HG02763 (cell line): ENCODE data around the gene INPP5K.
"Not testable (repeated sequence)": the region's sequence is repeated elsewhere in the genome, so short reads cannot be mapped to it uniquely, and the experiment has no call there.

Experiments used
- ATAC-seq: cut with Tn5 transposase; IDR thresholded peaks from one replicate; pipeline ENCODE4 v1.9.1; 2021; ENCODE audit warnings: mild to moderate bottlenecking, moderate library complexity; ENCODE audit not compliant: unreplicated experiment

The INPP5K gene

GRCh38 chr17:1469231-1469852, 47.1 kb downstream of the INPP5K start:
- no peak for ATAC-seq

- no peak for ATAC-seq
Measured at GRCh38 chr17:1467898-1468492, 48.4 kb downstream of the INPP5K start.

- ATAC-seq, result no peak
Measured at GRCh38 chr17:1467258-1467657, 49.2 kb downstream of the INPP5K start.

- ATAC-seq, result no peak
Measured at GRCh38 chr17:1464186-1464585, 52.2 kb downstream of the INPP5K start.

- ATAC-seq, result no peak
Measured at GRCh38 chr17:1462164-1463112, 54.0 kb downstream of the INPP5K start.

- ATAC-seq, result no peak
Measured at GRCh38 chr17:1461198-1461944, 55.0 kb downstream of the INPP5K start.

GRCh38 chr17:1460233-1460632, 56.2 kb downstream of the INPP5K start:
- ATAC-seq, result no peak

GRCh38 chr17:1455797-1456599, 60.4 kb downstream of the INPP5K start, which contains the start of gene CRK:
TSS of gene CRK (minus strand) at chr17:1456232. CDS start at chr17:1456117, 115 bp downstream.
- ATAC-seq, result peak; percentile 87

- ATAC-seq, result peak; percentile 31
Measured at GRCh38 chr17:1455291-1455796, 61.1 kb downstream of the INPP5K start.

- ATAC-seq, result no peak
Measured at GRCh38 chr17:1454541-1454940, 61.9 kb downstream of the INPP5K start.

- ATAC-seq, result not testable (repeated sequence)
Measured at GRCh38 chr17:1453694-1454093, 62.7 kb downstream of the INPP5K start.

GRCh38 chr17:1452836-1453235, 63.6 kb downstream of the INPP5K start:
- no peak for ATAC-seq

- ATAC-seq, result not testable (repeated sequence)
Measured at GRCh38 chr17:1450261-1450660, 66.2 kb downstream of the INPP5K start.

- no peak for ATAC-seq
Measured at GRCh38 chr17:1449412-1449967, 66.9 kb downstream of the INPP5K start.

- ATAC-seq, result no peak
Measured at GRCh38 chr17:1447052-1447451, 69.4 kb downstream of the INPP5K start.

GRCh38 chr17:1446201-1446600, 70.2 kb downstream of the INPP5K start:
- no peak for ATAC-seq

- not testable (repeated sequence) for ATAC-seq
Measured at GRCh38 chr17:1445695-1446094, 70.7 kb downstream of the INPP5K start.
